Heart left ventricle (tissue), 16 donors: ENCODE results near the gene NCOR1. TPM values are rescaled to one million over a fixed set of nuclear protein-coding genes. Genes with fewer than 3 reads are reported as not detected.

Experiments used
- ATAC-seq, 4 donors: fragments of 200-7000 bp; cut with Tn5 transposase; one replicate each; pipeline ENCODE4 v1.9.1; 2020 to 2022; ENCODE audit warnings: moderate library complexity in 4 of 4, mild to moderate bottlenecking in 3 of 4, moderate number of reproducible peaks in 1 of 4
- DNase-seq, 5 donors: peaks; one replicate each; pipeline ENCODE4 v3.0.0-alpha.2; 2020
- H3K27ac ChIP-seq, 12 donors: fragments of 200-600 bp; sonication (generic) in 4 of 12; one replicate each; pipeline versions ENCODE4 v1.5.0 to v1.8.0; 2016 to 2022; ENCODE audit warnings: mild to moderate bottlenecking in 2 of 12
- H3K27me3 ChIP-seq, 9 donors: fragments of 200-600 bp; sonication (generic) in 2 of 9; one replicate each; pipeline versions ENCODE4 v1.5.1 to v1.8.0; 2016 to 2022; ENCODE audit warnings: mild to moderate bottlenecking in 3 of 9
- H3K36me3 ChIP-seq, 9 donors: fragments of 200-600 bp; sonication (generic) in 2 of 9; one replicate each; pipeline versions ENCODE4 v1.5.0 to v1.8.0; 2018 to 2022; ENCODE audit warnings: mild to moderate bottlenecking in 2 of 9
- H3K4me1 ChIP-seq, 12 donors: fragments of 200-600 bp; sonication (generic) in 4 of 12; one replicate each; pipeline versions ENCODE4 v1.5.0 to v1.8.0; 2016 to 2022; ENCODE audit warnings: mild to moderate bottlenecking in 3 of 12
- H3K4me3 ChIP-seq, 12 donors: fragments of 200-600 bp; sonication (generic) in 4 of 12; one replicate each; pipeline versions ENCODE4 v1.5.0 to v1.8.0; 2017 to 2022; ENCODE audit warnings: mild to moderate bottlenecking in 9 of 12, moderate library complexity in 4 of 12
- H3K9me3 ChIP-seq, 12 donors: fragments of 200-600 bp; sonication (generic) in 4 of 12; one replicate each; pipeline versions ENCODE4 v1.5.0 to v1.8.0; 2016 to 2022; ENCODE audit warnings: mild to moderate bottlenecking in 1 of 12
- POLR2A ChIP-seq, 2 donors: fragments of 450-650 bp; IDR thresholded peaks; one replicate each; pipeline ENCODE4 v1.6.1; 2017; ENCODE audit warnings: antibody characterized with exemption in 2 of 2, mild to moderate bottlenecking in 2 of 2, moderate library complexity in 2 of 2
- WGBS, 4 donors: extraction: QIAGEN DNeasy Blood & Tissue Kit in 2 of 4; methylation state at CpG; one replicate each; pipeline versions ENCODE4 v1.1.5 to v1.1.7; 2013 to 2018; 5-methylcytosine and 5-hydroxymethylcytosine counted together
- intact Hi-C, 10 donors: fragments of 100-400 bp; cut with DNase I; formaldehyde crosslinking; loops; one replicate each; pipeline versions ENCODE4 v1.11.1 to v1.14.2; 2022
- polyA plus RNA-seq, 2 donors: library from polyadenylated mRNA; stranded (reverse); fragments of 200-250 nt; gene quantifications; one replicate each; pipeline ENCODE4 v1.2.3, GENCODE V29; 2013
- total RNA-seq, 9 donors: library from RNA; depleted of rRNA in 2 of 9; stranded (reverse); fragments of >200 nt in 2 of 9; fragmentation: NEBNext Ultra II Directional in 3 of 9; extraction: Animal tissue kit (Norgen Biotek cat#: 25700) in 3 of 9; gene quantifications; one replicate each; pipeline versions ENCODE4 v1.1.0 to v1.2.4, GENCODE V29; 2016 to 2023
- TF ChIP-seq, protein P1 (sequence below), 12 donors: fragments of 200-600 bp; sonication (generic) in 4 of 12; IDR thresholded peaks; one replicate each; pipeline versions ENCODE4 v1.5.0 to v1.8.0; 2018 to 2022; ENCODE audit warnings: antibody characterized with exemption in 12 of 12, mild to moderate bottlenecking in 5 of 12
- donor health status: ischemic (EF 13 %, LVEDD 7.1; RV severe dilation, severe dysfunction).
- donor health status: healthy with polysubstance abuse.
- donor health status: DM: no; HTN: yes; CAD: no.
- donor health status: DM: no; HTN: no; CAD: no.
- donor health status: ischemic (EF 25% LVEDD 6.9; RV normal size, moderate dysfunction).
- donor health status: ischemic (EF 25% LVEDD 5.7; RV mildly dilated, moderate dysfunction).
- donor health status: healthy.
- donor health status: DM: yes; HTN: yes; CAD: no.
- donor health status: ischemic (EF 35%, LVEDD 5.7; RV mildly dilated, moderate dysfunction).
- donor health status: nonischemic (EF 11% LVEDD 7.7; RV severe dilation, severe dysfunction).
- donor health status: DM: yes; HTN: yes; CAD: no.
- donor health status: PGD.
- donor health status: ischemic (EF 29% LVEDD 5.4; RV normal size, mild dysfunction).
- donor health status: nonischemic (EF 23%, LVEDD 6.1; RV moderate dilation, normal function).

NCOR1 gene
- total and polyA plus RNA-seq, 11 donors = 35.2 to 92.2 (median 74.1) TPM

DNA sequence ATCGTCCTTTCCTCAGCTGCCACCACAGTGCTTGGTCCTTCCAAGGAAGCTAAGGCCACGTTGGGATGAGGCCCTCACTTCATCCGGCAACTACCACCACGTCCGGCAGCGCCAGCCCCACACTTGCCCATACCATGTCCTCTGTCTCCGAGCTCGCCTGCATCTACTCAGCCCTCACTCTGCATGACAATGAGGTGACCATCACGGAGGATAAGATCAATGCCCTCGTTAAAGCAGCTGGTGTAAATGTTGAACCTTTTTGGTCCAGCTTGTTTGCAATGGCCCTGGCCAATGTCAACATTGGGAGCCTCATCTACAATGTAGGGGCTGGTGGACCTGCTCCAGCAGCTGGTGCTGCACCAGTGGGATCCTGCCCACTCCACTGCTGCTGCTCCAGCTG is 170.8 kb downstream of the NCOR1 start:
- TF ChIP-seq POLR2A (IDR thresholded peaks at IDR 0.05) = no peak
- no peak for DNase-seq
- no peak overlapping the region for H3K4me3 ChIP-seq
- H3K27ac ChIP-seq = no peak overlapping the region
- H3K9me3 ChIP-seq = no peaks in the 10 kb centered on the region
- intact Hi-C loops = no loop called here
- ATAC-seq = no peak
- H3K36me3 ChIP-seq = peaks cover 0 to 100% (median 98%) of the 10 kb centered on the region in 9 donors
- 86 to 91% (median 90%) methylated on average over 10 of the region's 10 CpGs for WGBS, 4 donors
- peaks cover 0 to 4% (median 0%) of the 10 kb centered on the region in 12 donors for H3K4me1 ChIP-seq
- no peaks in the 10 kb centered on the region for H3K27me3 ChIP-seq

DNA sequence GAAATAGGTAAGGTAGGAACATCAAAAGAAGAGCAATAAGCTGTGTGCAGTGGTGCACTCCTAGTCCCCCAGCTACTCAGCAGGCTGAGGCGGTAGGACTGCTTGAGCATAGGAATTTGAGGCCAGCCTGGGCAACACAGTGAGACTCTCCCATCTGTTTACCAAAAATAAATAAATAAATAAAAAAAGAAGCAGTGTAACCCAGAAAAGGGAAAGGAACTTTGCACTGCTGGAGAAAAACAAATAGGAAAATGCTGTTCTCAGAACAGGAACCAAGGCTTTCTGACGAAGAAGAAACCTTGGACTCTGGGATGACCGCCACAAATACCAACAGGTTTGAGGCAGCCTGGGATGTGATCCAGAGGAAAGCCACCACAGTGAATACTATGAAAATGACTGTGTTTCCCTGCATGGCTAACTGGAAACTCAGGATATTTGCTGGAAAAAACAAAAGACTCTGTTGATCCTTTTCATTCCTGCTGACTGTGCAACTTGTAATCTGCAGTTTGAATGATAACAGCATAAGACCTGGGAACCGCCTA is 174.6 kb downstream of the NCOR1 start:
- H3K4me3 ChIP-seq = no peak overlapping the region
- H3K27me3 ChIP-seq = no peaks in the 10 kb centered on the region
- peaks cover 0 to 100% (median 99%) of the 10 kb centered on the region in 9 donors for H3K36me3 ChIP-seq
- no peak for TF ChIP-seq POLR2A (IDR thresholded peaks at IDR 0.05)
- TF ChIP-seq, protein P1, sequence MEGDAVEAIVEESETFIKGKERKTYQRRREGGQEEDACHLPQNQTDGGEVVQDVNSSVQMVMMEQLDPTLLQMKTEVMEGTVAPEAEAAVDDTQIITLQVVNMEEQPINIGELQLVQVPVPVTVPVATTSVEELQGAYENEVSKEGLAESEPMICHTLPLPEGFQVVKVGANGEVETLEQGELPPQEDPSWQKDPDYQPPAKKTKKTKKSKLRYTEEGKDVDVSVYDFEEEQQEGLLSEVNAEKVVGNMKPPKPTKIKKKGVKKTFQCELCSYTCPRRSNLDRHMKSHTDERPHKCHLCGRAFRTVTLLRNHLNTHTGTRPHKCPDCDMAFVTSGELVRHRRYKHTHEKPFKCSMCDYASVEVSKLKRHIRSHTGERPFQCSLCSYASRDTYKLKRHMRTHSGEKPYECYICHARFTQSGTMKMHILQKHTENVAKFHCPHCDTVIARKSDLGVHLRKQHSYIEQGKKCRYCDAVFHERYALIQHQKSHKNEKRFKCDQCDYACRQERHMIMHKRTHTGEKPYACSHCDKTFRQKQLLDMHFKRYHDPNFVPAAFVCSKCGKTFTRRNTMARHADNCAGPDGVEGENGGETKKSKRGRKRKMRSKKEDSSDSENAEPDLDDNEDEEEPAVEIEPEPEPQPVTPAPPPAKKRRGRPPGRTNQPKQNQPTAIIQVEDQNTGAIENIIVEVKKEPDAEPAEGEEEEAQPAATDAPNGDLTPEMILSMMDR (IDR thresholded peaks at IDR 0.05) = no peak
- H3K4me1 ChIP-seq = peaks cover 0 to 4% (median 0%) of the 10 kb centered on the region in 12 donors
- DNase-seq (no peak), ATAC-seq (peak in 3 of 4 donors; percentile 10 to 50 (median 18))
- H3K27ac ChIP-seq = no peak overlapping the region
- intact Hi-C loops = no loop called here
- WGBS, 4 donors = 83 to 93% (median 88%) methylated on average over 4 of the region's 4 CpGs
- H3K9me3 ChIP-seq = no peaks in the 10 kb centered on the region

DNA sequence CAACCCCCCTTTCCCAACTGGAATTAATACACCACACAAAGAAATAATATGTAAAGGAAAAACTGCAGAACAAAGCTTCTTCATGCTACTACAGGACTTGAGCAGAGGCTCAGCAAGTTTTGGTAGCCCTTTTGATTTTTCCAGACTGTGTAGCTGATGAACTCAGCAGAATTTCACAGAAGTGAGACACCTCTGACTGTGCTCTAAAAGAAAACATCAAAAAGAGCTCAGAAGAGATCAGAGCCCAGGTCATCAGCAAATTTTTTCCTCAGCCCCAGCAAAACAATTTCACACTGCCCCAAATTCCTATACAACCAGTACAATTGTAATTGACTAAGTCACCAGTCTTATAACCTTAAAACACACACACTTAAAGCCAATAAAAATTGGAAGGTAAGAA is 177.7 kb downstream of the NCOR1 start:
- intact Hi-C loops = no loop called here
- ATAC-seq = no peak
- peaks cover 0 to 100% (median 99%) of the 10 kb centered on the region in 9 donors for H3K36me3 ChIP-seq
- H3K27ac ChIP-seq = no peak overlapping the region
- H3K27me3 ChIP-seq = no peaks in the 10 kb centered on the region
- DNase-seq = no peak
- no peak overlapping the region for H3K4me3 ChIP-seq
- no peak for TF ChIP-seq POLR2A (IDR thresholded peaks at IDR 0.05)
- H3K9me3 ChIP-seq = no peaks in the 10 kb centered on the region
- peaks cover 0 to 4% (median 0%) of the 10 kb centered on the region in 12 donors for H3K4me1 ChIP-seq

DNA sequence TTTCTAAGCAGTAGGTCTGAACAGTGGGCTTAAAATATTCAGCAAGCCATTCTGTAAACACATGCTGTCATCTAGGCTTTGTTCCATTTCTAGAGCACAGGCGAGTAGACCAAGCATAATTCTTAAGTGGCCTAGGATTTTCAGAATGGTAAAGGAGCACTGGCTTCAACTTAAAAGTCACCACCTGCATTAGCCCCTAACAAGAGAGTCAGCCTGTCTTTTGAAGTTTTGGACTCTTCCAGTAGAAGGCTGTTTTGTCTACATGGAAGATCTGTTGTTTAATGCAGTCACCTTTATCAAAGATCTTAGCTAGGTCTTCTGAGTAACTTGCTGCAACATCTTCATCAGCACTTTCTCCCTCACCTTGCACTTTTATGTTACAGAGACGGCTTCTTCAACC is 179.1 kb downstream of the NCOR1 start:
- TF ChIP-seq POLR2A (IDR thresholded peaks at IDR 0.05) = no peak
- Histone ChIP-seq H3K27ac (no peak overlapping the region), H3K4me1 (peaks cover 0 to 4% (median 0%) of the 10 kb centered on the region in 12 donors), H3K36me3 (peaks cover 0 to 100% (median 99%) of the 10 kb centered on the region in 9 donors), H3K27me3 (no peaks in the 10 kb centered on the region), H3K4me3 (no peak overlapping the region), H3K9me3 (no peaks in the 10 kb centered on the region)
- intact Hi-C loops = no loop called here
- WGBS, 4 donors = 88 to 93% (median 89%) methylated on average over 2 of the region's 2 CpGs
- ATAC-seq = no peak
- DNase-seq = no peak

DNA sequence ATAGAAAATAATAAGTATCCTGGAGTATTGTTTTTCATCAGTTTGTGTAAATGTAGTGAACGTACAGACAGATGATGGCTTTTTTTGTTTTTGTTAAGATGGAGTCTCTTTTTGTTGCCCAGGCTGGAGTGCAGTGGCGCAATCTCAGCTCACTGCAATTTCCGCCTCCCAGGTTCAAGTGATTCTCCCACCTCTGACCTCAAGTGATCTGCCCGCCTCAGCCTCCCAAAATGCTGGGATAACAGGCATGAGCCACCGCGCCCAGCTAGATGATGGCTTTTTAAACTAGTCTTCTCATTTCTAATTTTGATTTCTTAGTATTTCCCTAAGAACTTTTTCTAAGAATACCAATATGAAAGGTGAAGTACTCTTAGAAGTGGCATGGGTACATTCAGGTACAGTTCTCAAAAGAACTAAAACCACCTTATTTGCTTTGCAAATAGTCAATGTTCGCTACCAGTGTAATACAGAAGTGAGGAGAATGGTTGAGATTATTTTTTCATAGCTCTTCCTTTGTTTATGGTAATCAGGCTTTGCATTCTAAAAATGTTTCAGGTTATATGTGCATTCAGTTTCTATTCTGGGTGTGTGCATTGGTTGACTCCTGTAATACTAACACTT is 181.5 kb downstream of the NCOR1 start:
- ATAC-seq (no peak), DNase-seq (no peak)
- Histone ChIP-seq H3K9me3 (no peaks in the 10 kb centered on the region), H3K27ac (no peak overlapping the region), H3K4me3 (no peak overlapping the region), H3K27me3 (no peaks in the 10 kb centered on the region), H3K36me3 (peaks cover 0 to 100% (median 99%) of the 10 kb centered on the region in 9 donors), H3K4me1 (no peaks in the 10 kb centered on the region)
- intact Hi-C loops = no loop called here
- TF ChIP-seq, protein P1 (IDR thresholded peaks at IDR 0.05) = no peak
- no peak for TF ChIP-seq POLR2A (IDR thresholded peaks at IDR 0.05)
- 94 to 98% (median 97%) methylated on average over 7 of the region's 7 CpGs for WGBS, 4 donors
